Subcutaneous adipose tissue (tissue), 4 donors: ENCODE measurements around the gene EEA1. TPM values are rescaled to one million over a fixed set of nuclear protein-coding genes. Genes with fewer than 3 reads are reported as not detected.

Experiments
- total RNA-seq, 4 donors: library from RNA; depleted of rRNA; stranded (reverse); fragments of >200 nt; gene quantifications; one replicate each; pipeline ENCODE4 v1.1.0, GENCODE V29; 2016
- TF ChIP-seq, protein P1 (sequence below): fragments of 450-650 bp; IDR thresholded peaks from one replicate; pipeline ENCODE4 v1.5.1; 2016; ENCODE audit warnings: low read depth, mild to moderate bottlenecking, control low read depth, antibody characterized with exemption, moderate library complexity

EEA1 gene
- total RNA-seq, 4 donors from 2014 or later, result 43.9 to 59.5 (median 53.9) TPM

DNA sequence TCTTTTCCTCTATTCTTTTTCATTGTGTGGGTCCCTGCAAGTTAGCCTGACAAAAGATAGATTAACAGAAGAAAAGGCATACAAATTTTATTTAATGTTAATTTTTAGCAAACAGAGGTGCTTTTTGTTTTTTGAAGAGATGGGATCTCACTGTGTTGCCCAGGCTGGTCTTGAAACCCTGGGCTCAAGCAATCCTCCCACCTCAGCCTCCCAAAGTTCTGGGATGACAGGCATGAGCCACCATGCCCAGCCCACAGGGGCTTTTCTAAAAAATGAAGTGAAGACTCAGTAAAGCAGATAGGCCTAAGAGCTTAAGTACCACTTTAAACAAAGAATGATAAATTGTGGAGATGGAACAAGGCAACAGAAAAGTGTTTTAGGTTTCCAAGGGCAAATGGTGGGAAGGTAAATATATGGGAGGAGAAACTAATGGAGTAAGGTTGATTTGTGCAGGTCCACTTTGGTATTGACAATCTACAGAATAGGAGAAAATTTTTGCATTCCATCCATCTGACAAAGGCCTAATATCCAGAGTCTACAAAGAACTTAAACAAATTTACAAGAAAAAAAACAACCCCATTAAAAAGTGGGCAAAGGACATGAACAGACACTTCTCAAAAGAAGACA, 18.6 kb upstream of the EEA1 start:
- TF ChIP-seq, protein P1, sequence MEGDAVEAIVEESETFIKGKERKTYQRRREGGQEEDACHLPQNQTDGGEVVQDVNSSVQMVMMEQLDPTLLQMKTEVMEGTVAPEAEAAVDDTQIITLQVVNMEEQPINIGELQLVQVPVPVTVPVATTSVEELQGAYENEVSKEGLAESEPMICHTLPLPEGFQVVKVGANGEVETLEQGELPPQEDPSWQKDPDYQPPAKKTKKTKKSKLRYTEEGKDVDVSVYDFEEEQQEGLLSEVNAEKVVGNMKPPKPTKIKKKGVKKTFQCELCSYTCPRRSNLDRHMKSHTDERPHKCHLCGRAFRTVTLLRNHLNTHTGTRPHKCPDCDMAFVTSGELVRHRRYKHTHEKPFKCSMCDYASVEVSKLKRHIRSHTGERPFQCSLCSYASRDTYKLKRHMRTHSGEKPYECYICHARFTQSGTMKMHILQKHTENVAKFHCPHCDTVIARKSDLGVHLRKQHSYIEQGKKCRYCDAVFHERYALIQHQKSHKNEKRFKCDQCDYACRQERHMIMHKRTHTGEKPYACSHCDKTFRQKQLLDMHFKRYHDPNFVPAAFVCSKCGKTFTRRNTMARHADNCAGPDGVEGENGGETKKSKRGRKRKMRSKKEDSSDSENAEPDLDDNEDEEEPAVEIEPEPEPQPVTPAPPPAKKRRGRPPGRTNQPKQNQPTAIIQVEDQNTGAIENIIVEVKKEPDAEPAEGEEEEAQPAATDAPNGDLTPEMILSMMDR, result no peak

DNA sequence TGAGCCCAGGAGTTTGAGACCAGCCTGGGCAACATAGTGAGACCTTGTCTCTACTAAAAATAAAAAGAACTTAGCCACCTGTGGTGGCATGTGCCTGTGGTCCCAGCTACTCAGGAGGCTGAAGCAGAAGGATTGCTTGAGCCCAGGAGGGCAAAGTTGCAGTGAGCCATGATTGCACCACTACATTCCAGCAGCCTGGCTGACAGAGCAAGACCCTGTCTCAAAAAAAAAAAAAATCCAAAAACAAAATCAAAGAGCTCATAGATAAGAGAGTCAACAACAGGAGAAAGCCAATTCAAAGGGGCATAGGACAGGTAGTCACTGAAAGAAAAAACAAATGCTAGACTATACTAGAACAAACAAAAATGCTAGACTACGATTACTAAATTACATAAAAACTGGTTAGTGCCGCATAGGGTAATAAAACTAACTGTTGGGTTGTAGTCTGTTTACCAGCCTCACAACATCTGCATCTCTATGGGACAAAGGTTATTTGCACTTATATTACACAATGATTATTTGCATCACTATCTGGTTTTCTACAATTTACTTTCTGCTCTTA, 16.6 kb upstream of the EEA1 start:
- TF ChIP-seq, protein P1, result no peak

GRCh38 chr12:92943482-92944250, 14.6 kb upstream of the EEA1 start:
- TF ChIP-seq, protein P1, result no peak

DNA sequence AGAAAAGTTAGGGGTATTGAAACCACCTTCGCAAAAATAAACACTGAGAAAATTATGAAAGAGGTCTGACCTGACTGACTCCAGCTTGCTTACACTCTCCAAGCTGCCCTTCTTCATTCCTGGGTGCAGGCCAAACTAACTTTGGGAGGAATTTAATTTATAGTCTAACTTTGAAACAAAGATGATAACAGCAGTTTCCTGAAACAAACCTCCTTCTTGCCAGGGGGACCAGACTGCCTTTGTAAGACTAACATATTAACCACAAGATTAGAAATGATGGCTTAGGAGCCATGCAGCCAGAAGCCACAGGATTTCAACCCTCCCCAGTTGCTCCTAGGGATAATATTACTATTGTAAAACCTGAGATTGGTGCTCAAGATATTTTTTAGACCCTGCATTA, 13.8 kb upstream of the EEA1 start:
- TF ChIP-seq, protein P1, result no peak

GRCh38 chr12:92939116-92939515, 10.0 kb upstream of the EEA1 start:
- TF ChIP-seq, protein P1, result no peak

GRCh38 chr12:92938638-92939037, 9.5 kb upstream of the EEA1 start:
- TF ChIP-seq, protein P1, result no peak

GRCh38 chr12:92938018-92938417, 8.9 kb upstream of the EEA1 start:
- TF ChIP-seq, protein P1, result no peak
